HEK293 (cell line): ENCODE measurements around the gene KCNK7.

Experiments used
- CTCF ChIA-PET: fragments of 350-600 bp; formaldehyde crosslinking; extraction: SDS; loops from one replicate; lab custom pipeline; 2021; ENCODE audit warnings: antibody characterized with exemption; lab: Yijun Ruan, JAX
- POLR2A ChIA-PET: fragments of 300-600 bp; formaldehyde crosslinking; extraction: SDS; loops from one replicate; lab custom pipeline; 2020; ENCODE audit warnings: antibody characterized with exemption, inconsistent platforms; lab: Yijun Ruan, JAX
- H3K27ac ChIP-seq: fragments of 200-500 bp; sonication (Bioruptor generic); 2 replicates; pipeline ENCODE4 v1.5.1; 2014; ENCODE audit warnings: low read depth, low read length, control low read depth, inconsistent platforms; ENCODE audit errors: extremely low read depth
- H3K36me3 ChIP-seq, 2 experiments: fragments of 200-500 bp in 1 of 2; sonication (Bioruptor generic) in 1 of 2; 1 replicate in 1 of 2; 2 replicates in 1 of 2; pipeline ENCODE4 v1.5.1; 2014 to 2017; ENCODE audit warnings: inconsistent platforms in 2 of 2, low read length in 2 of 2; ENCODE audit not compliant: control insufficient read depth in 2 of 2, insufficient read depth in 1 of 2
- H3K4me1 ChIP-seq: fragments of 200-500 bp; sonication (Bioruptor generic); 2 replicates; pipeline ENCODE4 v1.5.1; 2014; ENCODE audit warnings: mild to moderate bottlenecking, low read length, inconsistent platforms; ENCODE audit not compliant: control insufficient read depth, insufficient read depth
- H3K4me3 ChIP-seq: 2 replicates; pipeline ENCODE4 v1.5.1; 2011; ENCODE audit warnings: low read depth, mild to moderate bottlenecking, control low read depth, low read length, moderate library complexity
- H3K9me3 ChIP-seq: fragments of 200-500 bp; sonication (Bioruptor generic); 2 replicates; pipeline ENCODE4 v1.5.1; 2014; ENCODE audit warnings: low read depth, low read length, inconsistent platforms; ENCODE audit not compliant: control insufficient read depth, insufficient read depth
- HOXD13 ChIP-seq: sonication (generic); formaldehyde crosslinking; IDR thresholded peaks from 2 replicates; pipeline ENCODE4 v1.8.0; 2022; ENCODE audit warnings: missing genetic modification reagents, borderline replicate concordance
- IKZF3 ChIP-seq: fragments of 450-650 bp; IDR thresholded peaks from 2 replicates; pipeline ENCODE4 v1.5.0; 2018; ENCODE audit warnings: missing biosample characterization, mild to moderate bottlenecking, missing genetic modification characterization, moderate library complexity
- OSR2 ChIP-seq: fragments of 450-650 bp; formaldehyde crosslinking; IDR thresholded peaks from 2 replicates; pipeline ENCODE4 v1.5.1; 2016; ENCODE audit warnings: missing biosample characterization, missing genetic modification characterization
- TCF7L2 ChIP-seq: IDR thresholded peaks from 2 replicates; pipeline ENCODE4 v1.6.1; 2011; ENCODE audit warnings: low read depth, mild to moderate bottlenecking, inconsistent platforms, low read length, moderate library complexity, borderline replicate concordance
- ZBTB7A ChIP-seq: fragments of 450-650 bp; formaldehyde crosslinking; IDR thresholded peaks from 2 replicates; pipeline ENCODE4 v1.5.1; 2016; ENCODE audit warnings: low read depth, missing biosample characterization, missing genetic modification characterization
- ZFP41 ChIP-seq: fragments of 450-650 bp; formaldehyde crosslinking; IDR thresholded peaks from 2 replicates; pipeline ENCODE4 v1.5.1; 2016; ENCODE audit warnings: missing biosample characterization, missing genetic modification characterization, borderline replicate concordance
- ZFP69B ChIP-seq: fragments of 450-650 bp; formaldehyde crosslinking; IDR thresholded peaks from 2 replicates; pipeline ENCODE4 v1.5.1; 2016; ENCODE audit warnings: missing biosample characterization, missing genetic modification characterization
- ZNF16 ChIP-seq: fragments of 450-650 bp; formaldehyde crosslinking; IDR thresholded peaks from 2 replicates; pipeline ENCODE4 v1.5.1; 2016; ENCODE audit warnings: low read depth, missing biosample characterization, missing genetic modification characterization
- ZNF169 ChIP-seq: fragments of 450-650 bp; formaldehyde crosslinking; IDR thresholded peaks from 2 replicates; pipeline ENCODE4 v1.5.1; 2016; ENCODE audit warnings: missing biosample characterization, missing genetic modification characterization
- ZNF324 ChIP-seq: fragments of 450-650 bp; formaldehyde crosslinking; IDR thresholded peaks from 2 replicates; pipeline ENCODE4 v1.5.1; 2016; ENCODE audit warnings: missing biosample characterization, missing genetic modification characterization
- ZNF473 ChIP-seq: fragments of 450-650 bp; formaldehyde crosslinking; IDR thresholded peaks from 2 replicates; pipeline ENCODE4 v1.5.1; 2017; ENCODE audit warnings: missing biosample characterization, missing genetic modification characterization
- ZNF48 ChIP-seq: fragments of 450-650 bp; formaldehyde crosslinking; IDR thresholded peaks from 2 replicates; pipeline ENCODE4 v1.5.1; 2016; ENCODE audit warnings: missing biosample characterization, missing genetic modification characterization
- ZNF610 ChIP-seq: fragments of 450-650 bp; formaldehyde crosslinking; IDR thresholded peaks from 2 replicates; pipeline ENCODE4 v1.5.1; 2016; ENCODE audit warnings: missing biosample characterization, missing genetic modification characterization, borderline replicate concordance
- ZSCAN23 ChIP-seq: fragments of 450-650 bp; formaldehyde crosslinking; IDR thresholded peaks from 2 replicates; pipeline ENCODE4 v1.5.1; 2016; ENCODE audit warnings: missing biosample characterization, missing genetic modification characterization
- TF ChIP-seq, protein P1 (sequence below): fragments of 450-650 bp; formaldehyde crosslinking; IDR thresholded peaks from 2 replicates; pipeline ENCODE4 v1.5.1; 2016; ENCODE audit warnings: missing biosample characterization, missing genetic modification characterization
- TF ChIP-seq, protein P2 (sequence below): fragments of 450-650 bp; formaldehyde crosslinking; IDR thresholded peaks from 2 replicates; pipeline ENCODE4 v1.5.1; 2016; ENCODE audit warnings: missing biosample characterization, missing genetic modification characterization
- TF ChIP-seq, protein P3 (sequence below): fragments of 450-650 bp; formaldehyde crosslinking; IDR thresholded peaks from 2 replicates; pipeline ENCODE4 v1.5.1; 2017; ENCODE audit warnings: missing biosample characterization, mild to moderate bottlenecking, missing genetic modification characterization, moderate library complexity
- TF ChIP-seq, protein P4 (sequence below): fragments of 450-650 bp; formaldehyde crosslinking; IDR thresholded peaks from 2 replicates; pipeline ENCODE4 v1.5.1; 2016; ENCODE audit warnings: missing biosample characterization, missing genetic modification characterization
- TF ChIP-seq, protein P5 (sequence below): fragments of 450-650 bp; IDR thresholded peaks from 2 replicates; pipeline ENCODE4 v1.5.1; 2018; ENCODE audit warnings: missing biosample characterization, mild to moderate bottlenecking, missing genetic modification characterization
- TF ChIP-seq, protein P6 (sequence below): fragments of 450-650 bp; formaldehyde crosslinking; conservative IDR thresholded peaks from 2 replicates; pipeline ENCODE4 v1.5.1; 2016; ENCODE audit warnings: low read depth, missing biosample characterization, missing genetic modification characterization

KCNK7 gene

DNA sequence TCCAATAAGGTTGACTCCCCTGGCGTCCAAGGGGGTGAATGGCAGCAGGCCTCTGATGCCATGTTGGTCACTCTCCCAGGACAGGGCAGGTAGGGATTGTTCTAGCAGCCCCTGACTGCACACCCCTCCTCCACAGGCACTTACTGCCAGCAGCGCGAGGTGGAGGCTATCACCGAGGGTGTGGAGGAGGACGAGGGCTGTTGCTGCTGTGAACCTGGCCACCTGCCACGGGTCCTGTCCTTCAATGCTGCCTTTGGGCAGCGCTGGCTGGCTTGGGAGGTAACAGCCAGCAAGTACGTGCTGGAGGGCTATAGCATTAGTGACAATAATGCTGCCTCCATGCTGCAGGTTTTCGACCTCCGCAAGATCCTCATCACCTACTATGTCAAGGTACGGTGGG, 34.6 kb upstream of the KCNK7 start (continued):
- TF ChIP-seq ZBTB7A (tag by site-specific recombination) = no peak
- TF ChIP-seq, protein P1, sequence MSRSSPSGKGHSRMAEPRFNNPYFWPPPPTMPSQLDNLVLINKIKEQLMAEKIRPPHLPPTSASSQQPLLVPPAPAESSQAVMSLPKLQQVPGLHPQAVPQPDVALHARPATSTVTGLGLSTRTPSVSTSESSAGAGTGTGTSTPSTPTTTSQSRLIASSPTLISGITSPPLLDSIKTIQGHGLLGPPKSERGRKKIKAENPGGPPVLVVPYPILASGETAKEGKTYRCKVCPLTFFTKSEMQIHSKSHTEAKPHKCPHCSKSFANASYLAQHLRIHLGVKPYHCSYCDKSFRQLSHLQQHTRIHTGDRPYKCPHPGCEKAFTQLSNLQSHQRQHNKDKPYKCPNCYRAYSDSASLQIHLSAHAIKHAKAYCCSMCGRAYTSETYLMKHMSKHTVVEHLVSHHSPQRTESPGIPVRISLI = no peak
- TF ChIP-seq ZNF473 (tag by site-specific recombination) = no peak
- no peak for TF ChIP-seq ZNF324 (tag by site-specific recombination)
- TF ChIP-seq, protein P2, sequence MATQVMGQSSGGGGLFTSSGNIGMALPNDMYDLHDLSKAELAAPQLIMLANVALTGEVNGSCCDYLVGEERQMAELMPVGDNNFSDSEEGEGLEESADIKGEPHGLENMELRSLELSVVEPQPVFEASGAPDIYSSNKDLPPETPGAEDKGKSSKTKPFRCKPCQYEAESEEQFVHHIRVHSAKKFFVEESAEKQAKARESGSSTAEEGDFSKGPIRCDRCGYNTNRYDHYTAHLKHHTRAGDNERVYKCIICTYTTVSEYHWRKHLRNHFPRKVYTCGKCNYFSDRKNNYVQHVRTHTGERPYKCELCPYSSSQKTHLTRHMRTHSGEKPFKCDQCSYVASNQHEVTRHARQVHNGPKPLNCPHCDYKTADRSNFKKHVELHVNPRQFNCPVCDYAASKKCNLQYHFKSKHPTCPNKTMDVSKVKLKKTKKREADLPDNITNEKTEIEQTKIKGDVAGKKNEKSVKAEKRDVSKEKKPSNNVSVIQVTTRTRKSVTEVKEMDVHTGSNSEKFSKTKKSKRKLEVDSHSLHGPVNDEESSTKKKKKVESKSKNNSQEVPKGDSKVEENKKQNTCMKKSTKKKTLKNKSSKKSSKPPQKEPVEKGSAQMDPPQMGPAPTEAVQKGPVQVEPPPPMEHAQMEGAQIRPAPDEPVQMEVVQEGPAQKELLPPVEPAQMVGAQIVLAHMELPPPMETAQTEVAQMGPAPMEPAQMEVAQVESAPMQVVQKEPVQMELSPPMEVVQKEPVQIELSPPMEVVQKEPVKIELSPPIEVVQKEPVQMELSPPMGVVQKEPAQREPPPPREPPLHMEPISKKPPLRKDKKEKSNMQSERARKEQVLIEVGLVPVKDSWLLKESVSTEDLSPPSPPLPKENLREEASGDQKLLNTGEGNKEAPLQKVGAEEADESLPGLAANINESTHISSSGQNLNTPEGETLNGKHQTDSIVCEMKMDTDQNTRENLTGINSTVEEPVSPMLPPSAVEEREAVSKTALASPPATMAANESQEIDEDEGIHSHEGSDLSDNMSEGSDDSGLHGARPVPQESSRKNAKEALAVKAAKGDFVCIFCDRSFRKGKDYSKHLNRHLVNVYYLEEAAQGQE (tag by site-specific recombination) = no peak
- TF ChIP-seq ZFP69B = no peak
- TF ChIP-seq, protein P3, sequence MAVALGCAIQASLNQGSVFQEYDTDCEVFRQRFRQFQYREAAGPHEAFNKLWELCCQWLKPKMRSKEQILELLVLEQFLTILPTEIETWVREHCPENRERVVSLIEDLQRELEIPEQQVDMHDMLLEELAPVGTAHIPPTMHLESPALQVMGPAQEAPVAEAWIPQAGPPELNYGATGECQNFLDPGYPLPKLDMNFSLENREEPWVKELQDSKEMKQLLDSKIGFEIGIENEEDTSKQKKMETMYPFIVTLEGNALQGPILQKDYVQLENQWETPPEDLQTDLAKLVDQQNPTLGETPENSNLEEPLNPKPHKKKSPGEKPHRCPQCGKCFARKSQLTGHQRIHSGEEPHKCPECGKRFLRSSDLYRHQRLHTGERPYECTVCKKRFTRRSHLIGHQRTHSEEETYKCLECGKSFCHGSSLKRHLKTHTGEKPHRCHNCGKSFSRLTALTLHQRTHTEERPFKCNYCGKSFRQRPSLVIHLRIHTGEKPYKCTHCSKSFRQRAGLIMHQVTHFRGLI (tag by site-specific recombination) = no peak
- TF ChIP-seq ZNF16 (tag by site-specific recombination) = no peak

DNA sequence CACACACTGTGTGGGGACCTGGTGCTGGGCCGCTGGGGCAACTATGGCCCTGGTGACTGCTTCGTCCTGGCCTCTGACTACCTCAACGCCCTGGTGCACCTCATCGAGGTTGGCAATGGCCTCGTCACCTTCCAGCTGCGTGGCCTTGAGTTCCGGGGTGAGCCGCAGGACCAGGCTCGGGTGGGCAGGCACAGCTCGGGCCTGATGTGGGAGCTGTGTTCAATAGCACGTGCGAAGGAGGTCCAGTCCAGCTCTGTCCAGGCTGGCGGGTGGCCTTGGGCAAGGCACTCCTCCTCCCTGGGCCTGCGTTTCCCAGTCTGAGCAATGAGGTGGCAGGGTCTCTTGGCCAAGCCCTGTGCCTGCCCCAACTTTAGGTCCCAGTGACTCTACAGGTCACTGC, 34.0 kb upstream of the KCNK7 start:
- Histone ChIP-seq H3K4me1 (no peaks in the 10 kb centered on the region), H3K36me3 (peaks cover 0 to 90% of the 10 kb centered on the region in 2 experiments; a peak in 1 of 3 replicates), H3K4me3 (no peak overlapping the region), H3K27ac (no peak overlapping the region), H3K9me3 (no peaks in the 10 kb centered on the region)
- ChIA-PET POLR2A (interaction anchor here (1.3 kb wide), 1 partner anchor 9 kb away, joined by 4 read pairs; the partner anchor contains the start of gene SIPA1), CTCF (interaction anchor here (1.2 kb wide), 1 partner anchor 9 kb away, joined by 3 read pairs; the partner anchor contains the start of gene SIPA1)
- TF ChIP-seq ZNF48 (tag by site-specific recombination) (no peak), IKZF3 (tag by site-specific recombination) (no peak), ZNF610 (no peak), TCF7L2 (no peak), OSR2 (no peak), ZNF16 (tag by site-specific recombination) (no peak), HOXD13 (CRISPR knock-in tag) (no peak), ZNF169 (tag by site-specific recombination) (no peak), ZSCAN23 (no peak), ZFP41 (no peak)
- TF ChIP-seq, protein P4, sequence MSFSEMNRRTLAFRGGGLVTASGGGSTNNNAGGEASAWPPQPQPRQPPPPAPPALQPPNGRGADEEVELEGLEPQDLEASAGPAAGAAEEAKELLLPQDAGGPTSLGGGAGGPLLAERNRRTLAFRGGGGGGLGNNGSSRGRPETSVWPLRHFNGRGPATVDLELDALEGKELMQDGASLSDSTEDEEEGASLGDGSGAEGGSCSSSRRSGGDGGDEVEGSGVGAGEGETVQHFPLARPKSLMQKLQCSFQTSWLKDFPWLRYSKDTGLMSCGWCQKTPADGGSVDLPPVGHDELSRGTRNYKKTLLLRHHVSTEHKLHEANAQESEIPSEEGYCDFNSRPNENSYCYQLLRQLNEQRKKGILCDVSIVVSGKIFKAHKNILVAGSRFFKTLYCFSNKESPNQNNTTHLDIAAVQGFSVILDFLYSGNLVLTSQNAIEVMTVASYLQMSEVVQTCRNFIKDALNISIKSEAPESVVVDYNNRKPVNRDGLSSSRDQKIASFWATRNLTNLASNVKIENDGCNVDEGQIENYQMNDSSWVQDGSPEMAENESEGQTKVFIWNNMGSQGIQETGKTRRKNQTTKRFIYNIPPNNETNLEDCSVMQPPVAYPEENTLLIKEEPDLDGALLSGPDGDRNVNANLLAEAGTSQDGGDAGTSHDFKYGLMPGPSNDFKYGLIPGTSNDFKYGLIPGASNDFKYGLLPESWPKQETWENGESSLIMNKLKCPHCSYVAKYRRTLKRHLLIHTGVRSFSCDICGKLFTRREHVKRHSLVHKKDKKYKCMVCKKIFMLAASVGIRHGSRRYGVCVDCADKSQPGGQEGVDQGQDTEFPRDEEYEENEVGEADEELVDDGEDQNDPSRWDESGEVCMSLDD (tag by site-specific recombination) = no peak
- TF ChIP-seq, protein P5, sequence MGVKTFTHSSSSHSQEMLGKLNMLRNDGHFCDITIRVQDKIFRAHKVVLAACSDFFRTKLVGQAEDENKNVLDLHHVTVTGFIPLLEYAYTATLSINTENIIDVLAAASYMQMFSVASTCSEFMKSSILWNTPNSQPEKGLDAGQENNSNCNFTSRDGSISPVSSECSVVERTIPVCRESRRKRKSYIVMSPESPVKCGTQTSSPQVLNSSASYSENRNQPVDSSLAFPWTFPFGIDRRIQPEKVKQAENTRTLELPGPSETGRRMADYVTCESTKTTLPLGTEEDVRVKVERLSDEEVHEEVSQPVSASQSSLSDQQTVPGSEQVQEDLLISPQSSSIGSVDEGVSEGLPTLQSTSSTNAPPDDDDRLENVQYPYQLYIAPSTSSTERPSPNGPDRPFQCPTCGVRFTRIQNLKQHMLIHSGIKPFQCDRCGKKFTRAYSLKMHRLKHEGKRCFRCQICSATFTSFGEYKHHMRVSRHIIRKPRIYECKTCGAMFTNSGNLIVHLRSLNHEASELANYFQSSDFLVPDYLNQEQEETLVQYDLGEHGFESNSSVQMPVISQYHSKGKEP (tag by site-specific recombination) = no peak
- TF ChIP-seq, protein P6, sequence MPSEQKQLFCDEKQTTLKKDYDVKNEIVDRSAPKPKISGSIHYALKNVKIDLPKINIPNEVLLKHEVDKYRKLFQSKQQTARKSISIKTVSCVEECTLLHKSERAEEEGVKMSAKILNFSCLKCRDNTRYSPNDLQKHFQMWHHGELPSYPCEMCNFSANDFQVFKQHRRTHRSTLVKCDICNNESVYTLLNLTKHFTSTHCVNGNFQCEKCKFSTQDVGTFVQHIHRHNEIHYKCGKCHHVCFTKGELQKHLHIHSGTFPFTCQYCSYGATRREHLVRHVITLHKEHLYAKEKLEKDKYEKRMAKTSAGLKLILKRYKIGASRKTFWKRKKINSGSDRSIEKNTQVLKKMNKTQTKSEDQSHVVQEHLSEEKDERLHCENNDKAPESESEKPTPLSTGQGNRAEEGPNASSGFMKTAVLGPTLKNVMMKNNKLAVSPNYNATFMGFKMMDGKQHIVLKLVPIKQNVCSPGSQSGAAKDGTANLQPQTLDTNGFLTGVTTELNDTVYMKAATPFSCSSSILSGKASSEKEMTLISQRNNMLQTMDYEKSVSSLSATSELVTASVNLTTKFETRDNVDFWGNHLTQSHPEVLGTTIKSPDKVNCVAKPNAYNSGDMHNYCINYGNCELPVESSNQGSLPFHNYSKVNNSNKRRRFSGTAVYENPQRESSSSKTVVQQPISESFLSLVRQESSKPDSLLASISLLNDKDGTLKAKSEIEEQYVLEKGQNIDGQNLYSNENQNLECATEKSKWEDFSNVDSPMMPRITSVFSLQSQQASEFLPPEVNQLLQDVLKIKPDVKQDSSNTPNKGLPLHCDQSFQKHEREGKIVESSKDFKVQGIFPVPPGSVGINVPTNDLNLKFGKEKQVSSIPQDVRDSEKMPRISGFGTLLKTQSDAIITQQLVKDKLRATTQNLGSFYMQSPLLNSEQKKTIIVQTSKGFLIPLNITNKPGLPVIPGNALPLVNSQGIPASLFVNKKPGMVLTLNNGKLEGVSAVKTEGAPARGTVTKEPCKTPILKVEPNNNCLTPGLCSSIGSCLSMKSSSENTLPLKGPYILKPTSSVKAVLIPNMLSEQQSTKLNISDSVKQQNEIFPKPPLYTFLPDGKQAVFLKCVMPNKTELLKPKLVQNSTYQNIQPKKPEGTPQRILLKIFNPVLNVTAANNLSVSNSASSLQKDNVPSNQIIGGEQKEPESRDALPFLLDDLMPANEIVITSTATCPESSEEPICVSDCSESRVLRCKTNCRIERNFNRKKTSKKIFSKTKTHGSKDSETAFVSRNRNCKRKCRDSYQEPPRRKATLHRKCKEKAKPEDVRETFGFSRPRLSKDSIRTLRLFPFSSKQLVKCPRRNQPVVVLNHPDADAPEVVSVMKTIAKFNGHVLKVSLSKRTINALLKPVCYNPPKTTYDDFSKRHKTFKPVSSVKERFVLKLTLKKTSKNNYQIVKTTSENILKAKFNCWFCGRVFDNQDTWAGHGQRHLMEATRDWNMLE (tag by site-specific recombination) = no peak
